ENCODE measurements around the gene RAET1E. TPM values are rescaled to one million over a fixed set of nuclear protein-coding genes. Genes with fewer than 3 reads are reported as not detected.

Gene RAET1E
- total and polyA plus RNA-seq, 2 experiments from 2014 or later: not detected

DNA sequence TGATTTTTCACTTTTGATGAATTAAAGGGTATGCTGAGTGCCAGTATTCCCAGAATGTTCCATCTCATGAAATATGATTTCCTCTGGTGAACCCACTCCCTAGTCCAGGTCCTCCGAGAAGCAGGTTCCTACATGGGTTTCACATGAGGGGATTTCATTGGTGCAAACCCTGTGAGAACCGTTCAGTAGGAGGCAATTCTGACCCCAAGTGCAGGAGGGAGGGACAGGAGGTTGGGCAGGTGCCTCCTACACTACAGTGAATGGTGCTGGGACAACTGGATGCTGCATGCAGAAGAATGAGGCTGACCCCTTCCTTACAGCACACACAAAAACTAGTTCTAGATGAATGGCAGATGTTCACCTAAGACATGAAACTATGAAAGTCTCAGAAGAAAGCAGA is 38.8 kb upstream of the RAET1E start (continued):
- TF ChIP-seq, protein P1, sequence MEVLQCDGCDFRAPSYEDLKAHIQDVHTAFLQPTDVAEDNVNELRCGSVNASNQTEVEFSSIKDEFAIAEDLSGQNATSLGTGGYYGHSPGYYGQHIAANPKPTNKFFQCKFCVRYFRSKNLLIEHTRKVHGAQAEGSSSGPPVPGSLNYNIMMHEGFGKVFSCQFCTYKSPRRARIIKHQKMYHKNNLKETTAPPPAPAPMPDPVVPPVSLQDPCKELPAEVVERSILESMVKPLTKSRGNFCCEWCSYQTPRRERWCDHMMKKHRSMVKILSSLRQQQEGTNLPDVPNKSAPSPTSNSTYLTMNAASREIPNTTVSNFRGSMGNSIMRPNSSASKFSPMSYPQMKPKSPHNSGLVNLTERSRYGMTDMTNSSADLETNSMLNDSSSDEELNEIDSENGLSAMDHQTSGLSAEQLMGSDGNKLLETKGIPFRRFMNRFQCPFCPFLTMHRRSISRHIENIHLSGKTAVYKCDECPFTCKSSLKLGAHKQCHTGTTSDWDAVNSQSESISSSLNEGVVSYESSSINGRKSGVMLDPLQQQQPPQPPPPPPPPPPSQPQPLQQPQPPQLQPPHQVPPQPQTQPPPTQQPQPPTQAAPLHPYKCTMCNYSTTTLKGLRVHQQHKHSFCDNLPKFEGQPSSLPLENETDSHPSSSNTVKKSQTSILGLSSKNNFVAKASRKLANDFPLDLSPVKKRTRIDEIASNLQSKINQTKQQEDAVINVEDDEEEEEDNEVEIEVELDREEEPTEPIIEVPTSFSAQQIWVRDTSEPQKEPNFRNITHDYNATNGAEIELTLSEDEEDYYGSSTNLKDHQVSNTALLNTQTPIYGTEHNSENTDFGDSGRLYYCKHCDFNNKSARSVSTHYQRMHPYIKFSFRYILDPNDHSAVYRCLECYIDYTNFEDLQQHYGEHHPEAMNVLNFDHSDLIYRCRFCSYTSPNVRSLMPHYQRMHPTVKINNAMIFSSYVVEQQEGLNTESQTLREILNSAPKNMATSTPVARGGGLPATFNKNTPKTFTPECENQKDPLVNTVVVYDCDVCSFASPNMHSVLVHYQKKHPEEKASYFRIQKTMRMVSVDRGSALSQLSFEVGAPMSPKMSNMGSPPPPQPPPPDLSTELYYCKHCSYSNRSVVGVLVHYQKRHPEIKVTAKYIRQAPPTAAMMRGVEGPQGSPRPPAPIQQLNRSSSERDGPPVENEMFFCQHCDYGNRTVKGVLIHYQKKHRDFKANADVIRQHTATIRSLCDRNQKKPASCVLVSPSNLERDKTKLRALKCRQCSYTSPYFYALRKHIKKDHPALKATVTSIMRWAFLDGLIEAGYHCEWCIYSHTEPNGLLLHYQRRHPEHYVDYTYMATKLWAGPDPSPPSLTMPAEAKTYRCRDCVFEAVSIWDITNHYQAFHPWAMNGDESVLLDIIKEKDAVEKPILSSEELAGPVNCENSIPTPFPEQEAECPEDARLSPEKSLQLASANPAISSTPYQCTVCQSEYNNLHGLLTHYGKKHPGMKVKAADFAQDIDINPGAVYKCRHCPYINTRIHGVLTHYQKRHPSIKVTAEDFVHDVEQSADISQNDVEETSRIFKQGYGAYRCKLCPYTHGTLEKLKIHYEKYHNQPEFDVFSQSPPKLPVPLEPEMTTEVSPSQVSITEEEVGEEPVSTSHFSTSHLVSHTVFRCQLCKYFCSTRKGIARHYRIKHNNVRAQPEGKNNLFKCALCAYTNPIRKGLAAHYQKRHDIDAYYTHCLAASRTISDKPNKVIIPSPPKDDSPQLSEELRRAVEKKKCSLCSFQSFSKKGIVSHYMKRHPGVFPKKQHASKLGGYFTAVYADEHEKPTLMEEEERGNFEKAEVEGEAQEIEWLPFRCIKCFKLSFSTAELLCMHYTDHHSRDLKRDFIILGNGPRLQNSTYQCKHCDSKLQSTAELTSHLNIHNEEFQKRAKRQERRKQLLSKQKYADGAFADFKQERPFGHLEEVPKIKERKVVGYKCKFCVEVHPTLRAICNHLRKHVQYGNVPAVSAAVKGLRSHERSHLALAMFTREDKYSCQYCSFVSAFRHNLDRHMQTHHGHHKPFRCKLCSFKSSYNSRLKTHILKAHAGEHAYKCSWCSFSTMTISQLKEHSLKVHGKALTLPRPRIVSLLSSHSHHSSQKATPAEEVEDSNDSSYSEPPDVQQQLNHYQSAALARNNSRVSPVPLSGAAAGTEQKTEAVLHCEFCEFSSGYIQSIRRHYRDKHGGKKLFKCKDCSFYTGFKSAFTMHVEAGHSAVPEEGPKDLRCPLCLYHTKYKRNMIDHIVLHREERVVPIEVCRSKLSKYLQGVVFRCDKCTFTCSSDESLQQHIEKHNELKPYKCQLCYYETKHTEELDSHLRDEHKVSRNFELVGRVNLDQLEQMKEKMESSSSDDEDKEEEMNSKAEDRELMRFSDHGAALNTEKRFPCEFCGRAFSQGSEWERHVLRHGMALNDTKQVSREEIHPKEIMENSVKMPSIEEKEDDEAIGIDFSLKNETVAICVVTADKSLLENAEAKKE (CRISPR knock-in tag; IDR thresholded peaks at IDR 0.05): no peak
- TF ChIP-seq ZNF331 (CRISPR knock-in tag; IDR thresholded peaks at IDR 0.05; ENCODE audit: low read depth): no peak

DNA sequence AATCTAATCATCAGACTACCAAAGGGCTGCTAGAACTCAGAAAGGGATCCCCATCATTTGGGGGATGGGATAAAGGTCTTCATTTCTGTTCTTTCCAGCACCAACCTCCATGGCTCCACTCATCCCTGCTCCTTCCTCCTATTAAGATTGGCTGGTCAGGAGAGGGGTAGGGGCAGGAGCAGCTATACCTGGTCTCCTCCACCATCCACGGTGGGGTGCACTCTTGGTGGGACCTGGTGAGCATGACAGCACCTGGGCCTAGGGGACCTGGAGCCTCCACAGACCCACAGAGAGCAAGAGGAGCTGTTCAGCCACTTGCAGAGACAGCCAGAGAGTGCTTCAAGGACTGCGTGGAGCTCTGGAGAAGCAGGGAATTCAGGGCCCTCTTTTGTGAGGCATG is 37.8 kb upstream of the RAET1E start:
- Histone ChIP-seq H4K20me1 (replicated peaks; ENCODE audit: insufficient read depth) (no peaks in the 10 kb centered on the region; the same call in 1 of the 2 replicates), H3K27ac (ENCODE audit: low read depth) (no peak overlapping the region), H3K27me3 (ENCODE audit: insufficient read depth) (peaks cover 84% of the 10 kb centered on the region), H2AFZ (no peak overlapping the region), H3K36me3 (ENCODE audit: insufficient read depth) (no peaks in the 10 kb centered on the region), H3K4me2 (no peak overlapping the region), H3K4me3 (no peak overlapping the region), H3K79me2 (replicated peaks; ENCODE audit: insufficient read depth) (no peaks in the 10 kb centered on the region), H3K9me2 (ENCODE audit: insufficient read depth) (no peaks in the 10 kb centered on the region), H3F3A (replicated peaks; ENCODE audit: low read depth) (no peaks in the 10 kb centered on the region), H3K4me1 (ENCODE audit: insufficient read depth) (peaks cover 8% of the 10 kb centered on the region; the same call in 1 of the 2 replicates)
- H3K4me3 Mint-ChIP-seq: no peak overlapping the region
- H3K36me3 Mint-ChIP-seq (ENCODE audit: low read depth): no peaks in the 10 kb centered on the region; the same call in 2 of the 3 replicates
- H3K4me1 Mint-ChIP-seq: peaks cover 6% of the 10 kb centered on the region
- H3K27me3 Mint-ChIP-seq (ENCODE audit: insufficient read depth, low read depth, poor library complexity): peaks cover 65% of the 10 kb centered on the region
- DNase-seq (ENCODE audit: low spot score): no peak
- no peak for ATAC-seq
- H3K9me3 Mint-ChIP-seq: peaks cover 2% of the 10 kb centered on the region; the same call in 2 of the 3 replicates
- no peak overlapping the region for H3K27ac Mint-ChIP-seq
- TF ChIP-seq, protein P1 (CRISPR knock-in tag; IDR thresholded peaks at IDR 0.05): no peak
- TF ChIP-seq ZNF114 (CRISPR knock-in tag; IDR thresholded peaks at IDR 0.05): no peak
- no peak for TF ChIP-seq POLR2AphosphoS5 (IDR thresholded peaks at IDR 0.05; ENCODE audit: low read depth)
- no peak for TF ChIP-seq EZH2 (IDR thresholded peaks at IDR 0.05; ENCODE audit: low read depth, unreplicated experiment)
- TF ChIP-seq CTCF (conservative IDR thresholded peaks at IDR 0.05; ENCODE audit: low read depth in 2 of 2): no peak
- no peak for TF ChIP-seq STAT1 (IDR thresholded peaks at IDR 0.05; ENCODE audit: unreplicated experiment)
- no peak for TF ChIP-seq EZH2phosphoT487 (IDR thresholded peaks at IDR 0.05; ENCODE audit: unreplicated experiment)
